Uterus (tissue), 4 donors: ENCODE data around the gene SLC35F3. TPM values are rescaled to one million over a fixed set of nuclear protein-coding genes. Genes with fewer than 3 reads are reported as not detected.

Source experiments
- DNase-seq, 2 donors: peaks; one replicate each; pipeline ENCODE4 v3.0.0-alpha.2; 2019 to 2020
- H3K27ac ChIP-seq, 2 donors: fragments of 200-600 bp; sonication (generic); 1 replicate in 1 of 2; 2 replicates in 1 of 2; pipeline ENCODE4 v1.5.1; 2016 to 2018
- H3K27me3 ChIP-seq, 2 donors: fragments of 200-600 bp; sonication (generic); one replicate each; pipeline ENCODE4 v1.5.1; 2018 to 2019; ENCODE audit warnings: control low read depth in 1 of 2
- H3K36me3 ChIP-seq, 2 donors: fragments of 200-600 bp; sonication (generic); one replicate each; pipeline ENCODE4 v1.5.1; 2019; ENCODE audit warnings: control low read depth in 1 of 2
- H3K4me1 ChIP-seq, 2 donors: fragments of 200-600 bp; sonication (generic); one replicate each; pipeline ENCODE4 v1.5.1; 2018 to 2019; ENCODE audit warnings: control low read depth in 1 of 2
- H3K4me3 ChIP-seq, 2 donors: fragments of 200-600 bp; sonication (generic); 1 replicate in 1 of 2; 2 replicates in 1 of 2; pipeline ENCODE4 v1.5.1; 2018 to 2019; ENCODE audit warnings: mild to moderate bottlenecking in 1 of 2
- H3K9me3 ChIP-seq, 2 donors: fragments of 200-600 bp; sonication (generic); one replicate each; pipeline ENCODE4 v1.5.1; 2019; ENCODE audit warnings: control low read depth in 1 of 2
- POLR2A ChIP-seq, 2 donors: fragments of 450-650 bp; IDR thresholded peaks; one replicate each; pipeline ENCODE4 v1.6.1; 2016; ENCODE audit warnings: antibody characterized with exemption in 2 of 2, mild to moderate bottlenecking in 1 of 2, moderate library complexity in 1 of 2
- intact Hi-C: fragments of 100-400 bp; cut with DNase I; formaldehyde crosslinking; loops from one replicate; pipeline ENCODE4 v1.15.1; 2023; ENCODE audit warnings: low total_unique reads
- total RNA-seq, 4 donors: library from RNA; depleted of rRNA in 3 of 4; stranded (reverse); fragments of >200 nt in 3 of 4; gene quantifications; one replicate each; pipeline versions ENCODE4 v1.1.0 to v1.2.4, GENCODE V29; 2014 to 2023
- TF ChIP-seq, protein P1 (sequence below), 4 experiments: fragments of 200-600 bp in 2 of 4; fragments of 450-650 bp in 2 of 4; sonication (generic) in 2 of 4; IDR thresholded peaks; one replicate each; pipeline ENCODE4 v1.5.1; 2016 to 2019; ENCODE audit warnings: antibody characterized with exemption in 4 of 4, mild to moderate bottlenecking in 2 of 4, moderate library complexity in 1 of 4
- donor health status: DM: yes; HTN: yes; CAD: no.

The SLC35F3 gene
- total RNA-seq, 4 donors from 2014 or later, result 0.24 to 0.62 (median 0.26) TPM; not detected in 1

DNA sequence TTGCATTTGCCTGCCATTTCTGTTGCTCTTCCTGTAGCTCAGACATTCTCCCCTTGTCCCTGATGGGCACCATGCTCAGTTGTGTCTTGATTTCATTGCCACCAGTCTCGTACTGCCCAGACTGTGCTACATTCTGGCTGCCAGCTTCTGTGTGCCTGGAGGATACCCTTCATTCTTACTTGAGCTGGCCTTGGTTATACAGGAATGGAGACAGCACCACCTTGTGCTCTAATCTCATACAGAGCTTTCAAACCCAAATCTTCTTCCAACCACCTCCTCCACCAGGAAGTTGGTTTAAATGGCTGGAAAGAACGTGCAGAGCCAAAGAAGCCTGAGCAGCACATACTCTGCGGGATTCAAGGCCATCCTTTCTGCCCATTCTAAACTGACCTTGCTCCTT lies 165.3 kb downstream of the SLC35F3 start:
- no peak for TF ChIP-seq POLR2A (IDR thresholded peaks at IDR 0.05)
- TF ChIP-seq, protein P1, sequence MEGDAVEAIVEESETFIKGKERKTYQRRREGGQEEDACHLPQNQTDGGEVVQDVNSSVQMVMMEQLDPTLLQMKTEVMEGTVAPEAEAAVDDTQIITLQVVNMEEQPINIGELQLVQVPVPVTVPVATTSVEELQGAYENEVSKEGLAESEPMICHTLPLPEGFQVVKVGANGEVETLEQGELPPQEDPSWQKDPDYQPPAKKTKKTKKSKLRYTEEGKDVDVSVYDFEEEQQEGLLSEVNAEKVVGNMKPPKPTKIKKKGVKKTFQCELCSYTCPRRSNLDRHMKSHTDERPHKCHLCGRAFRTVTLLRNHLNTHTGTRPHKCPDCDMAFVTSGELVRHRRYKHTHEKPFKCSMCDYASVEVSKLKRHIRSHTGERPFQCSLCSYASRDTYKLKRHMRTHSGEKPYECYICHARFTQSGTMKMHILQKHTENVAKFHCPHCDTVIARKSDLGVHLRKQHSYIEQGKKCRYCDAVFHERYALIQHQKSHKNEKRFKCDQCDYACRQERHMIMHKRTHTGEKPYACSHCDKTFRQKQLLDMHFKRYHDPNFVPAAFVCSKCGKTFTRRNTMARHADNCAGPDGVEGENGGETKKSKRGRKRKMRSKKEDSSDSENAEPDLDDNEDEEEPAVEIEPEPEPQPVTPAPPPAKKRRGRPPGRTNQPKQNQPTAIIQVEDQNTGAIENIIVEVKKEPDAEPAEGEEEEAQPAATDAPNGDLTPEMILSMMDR (IDR thresholded peaks at IDR 0.05), result no peak
- intact Hi-C loops, result no loop called here
- H3K4me1 ChIP-seq, result no peaks in the 10 kb centered on the region
- no peaks in the 10 kb centered on the region for H3K27me3 ChIP-seq
- no peaks in the 10 kb centered on the region for H3K9me3 ChIP-seq
- no peak for DNase-seq
- no peak overlapping the region for H3K4me3 ChIP-seq
- H3K36me3 ChIP-seq, result no peaks in the 10 kb centered on the region
- H3K27ac ChIP-seq, result no peak overlapping the region

DNA sequence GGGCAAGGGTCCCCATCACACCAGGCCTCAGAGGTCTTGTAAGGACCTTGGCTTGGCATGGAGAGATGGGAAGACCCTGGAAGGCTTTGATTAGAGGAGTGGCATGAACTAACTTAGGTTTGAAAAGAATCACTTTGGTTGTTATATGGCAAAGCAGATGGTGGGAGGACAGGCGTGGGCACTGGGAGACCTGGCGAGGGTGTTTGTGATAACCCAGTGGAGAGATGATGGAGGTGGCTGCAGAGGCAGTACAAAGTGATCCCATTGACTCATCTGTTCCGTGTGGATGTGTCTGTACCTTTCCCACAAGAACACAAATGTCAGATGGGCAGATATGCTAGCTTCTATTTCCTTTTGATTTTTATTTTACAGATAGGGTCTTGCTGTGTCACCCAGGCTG lies 168.3 kb downstream of the SLC35F3 start:
- intact Hi-C loops, result no loop called here
- Histone ChIP-seq H3K9me3 (no peaks in the 10 kb centered on the region), H3K27me3 (no peaks in the 10 kb centered on the region), H3K27ac (no peak overlapping the region), H3K4me1 (no peaks in the 10 kb centered on the region), H3K4me3 (no peak overlapping the region), H3K36me3 (no peaks in the 10 kb centered on the region)
- DNase-seq, result no peak
- TF ChIP-seq POLR2A (IDR thresholded peaks at IDR 0.05), result no peak
- TF ChIP-seq, protein P1 (IDR thresholded peaks at IDR 0.05), result no peak

DNA sequence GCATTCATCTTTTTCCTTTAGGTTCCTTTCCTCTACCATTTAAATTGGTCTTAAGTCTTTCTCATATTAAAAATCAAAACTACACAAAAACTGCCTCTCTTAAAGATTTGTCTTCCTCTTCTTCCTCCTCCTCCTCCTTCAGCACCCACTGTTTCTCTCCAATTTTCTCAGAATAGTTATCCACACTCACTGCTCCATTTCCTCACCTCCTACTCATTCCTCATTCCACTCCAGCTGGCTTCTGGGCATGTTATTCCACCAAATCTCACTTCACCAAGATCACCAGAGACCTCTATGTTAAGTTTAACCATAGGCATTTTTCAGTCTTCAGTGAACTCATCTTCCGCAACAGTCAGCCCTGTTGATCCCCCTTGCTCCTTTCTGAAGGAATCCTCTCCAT lies 173.7 kb downstream of the SLC35F3 start:
- no peak overlapping the region for H3K4me3 ChIP-seq
- no peaks in the 10 kb centered on the region for H3K36me3 ChIP-seq
- TF ChIP-seq, protein P1 (IDR thresholded peaks at IDR 0.05), result no peak
- no peak for TF ChIP-seq POLR2A (IDR thresholded peaks at IDR 0.05)
- H3K27me3 ChIP-seq, result no peaks in the 10 kb centered on the region
- H3K4me1 ChIP-seq, result no peaks in the 10 kb centered on the region
- DNase-seq, result no peak
- no peak overlapping the region for H3K27ac ChIP-seq
- intact Hi-C loops, result no loop called here
- H3K9me3 ChIP-seq, result no peaks in the 10 kb centered on the region

DNA sequence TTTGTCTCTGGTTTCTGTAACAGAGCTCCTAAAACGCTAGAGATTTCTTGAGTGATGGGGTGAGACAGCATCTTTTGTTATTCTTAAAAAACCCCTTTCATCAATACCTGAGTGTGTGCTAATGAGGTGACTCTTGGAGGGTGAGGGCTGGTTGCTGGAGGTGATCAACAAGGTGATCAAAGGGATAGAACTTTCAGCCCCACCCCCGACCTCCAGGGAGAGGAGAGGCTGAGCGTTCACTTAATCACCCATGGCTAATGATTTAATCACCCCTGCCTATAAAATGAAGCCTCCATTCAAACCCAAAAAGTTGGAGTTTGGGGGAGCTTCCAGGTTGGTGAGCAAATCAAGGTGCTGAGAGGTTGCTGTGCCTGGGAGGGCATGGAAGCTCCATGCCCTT lies 175.4 kb downstream of the SLC35F3 start:
- Histone ChIP-seq H3K9me3 (no peaks in the 10 kb centered on the region), H3K27me3 (no peaks in the 10 kb centered on the region), H3K36me3 (no peaks in the 10 kb centered on the region), H3K4me1 (no peaks in the 10 kb centered on the region), H3K4me3 (no peak overlapping the region), H3K27ac (no peak overlapping the region)
- TF ChIP-seq POLR2A (IDR thresholded peaks at IDR 0.05), result no peak
- TF ChIP-seq, protein P1 (IDR thresholded peaks at IDR 0.05), result no peak
- DNase-seq, result no peak
- intact Hi-C loops, result no loop called here

DNA sequence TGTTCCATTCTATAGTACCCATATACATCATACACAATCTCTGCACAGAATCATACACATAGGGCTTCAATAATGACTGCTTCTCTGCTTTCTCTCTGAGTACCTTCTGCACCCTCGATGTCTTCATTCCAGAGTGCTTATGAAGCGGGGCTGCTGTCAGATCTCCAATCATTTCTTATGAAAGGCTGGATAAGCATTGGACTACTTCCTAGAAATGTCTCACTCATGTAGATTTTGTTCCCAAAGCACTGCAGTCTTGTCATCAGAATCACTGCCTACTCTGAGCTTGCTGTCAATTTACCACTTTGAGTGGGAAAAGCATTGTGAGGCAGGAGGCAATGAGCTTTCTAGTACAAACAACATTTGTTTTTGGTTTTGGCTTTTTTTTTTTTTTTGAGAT lies 179.0 kb downstream of the SLC35F3 start:
- intact Hi-C loops, result no loop called here

More for the DNA sequence above, 179.0 kb downstream of the SLC35F3 start:
- no peak for TF ChIP-seq POLR2A (IDR thresholded peaks at IDR 0.05)
- TF ChIP-seq, protein P1 (IDR thresholded peaks at IDR 0.05), result no peak
- Histone ChIP-seq H3K36me3 (no peaks in the 10 kb centered on the region), H3K9me3 (no peaks in the 10 kb centered on the region), H3K4me3 (no peak overlapping the region), H3K27ac (no peak overlapping the region), H3K27me3 (no peaks in the 10 kb centered on the region), H3K4me1 (no peaks in the 10 kb centered on the region)
- no peak for DNase-seq
